GM19463 (cell line): ENCODE results near the gene COL23A1.

ENCODE experiments used
- ATAC-seq: cut with Tn5 transposase; IDR thresholded peaks from one replicate; pipeline ENCODE4 v1.9.1; 2021; ENCODE audit warnings: mild to moderate bottlenecking, moderate library complexity; ENCODE audit not compliant: unreplicated experiment

Gene COL23A1

DNA sequence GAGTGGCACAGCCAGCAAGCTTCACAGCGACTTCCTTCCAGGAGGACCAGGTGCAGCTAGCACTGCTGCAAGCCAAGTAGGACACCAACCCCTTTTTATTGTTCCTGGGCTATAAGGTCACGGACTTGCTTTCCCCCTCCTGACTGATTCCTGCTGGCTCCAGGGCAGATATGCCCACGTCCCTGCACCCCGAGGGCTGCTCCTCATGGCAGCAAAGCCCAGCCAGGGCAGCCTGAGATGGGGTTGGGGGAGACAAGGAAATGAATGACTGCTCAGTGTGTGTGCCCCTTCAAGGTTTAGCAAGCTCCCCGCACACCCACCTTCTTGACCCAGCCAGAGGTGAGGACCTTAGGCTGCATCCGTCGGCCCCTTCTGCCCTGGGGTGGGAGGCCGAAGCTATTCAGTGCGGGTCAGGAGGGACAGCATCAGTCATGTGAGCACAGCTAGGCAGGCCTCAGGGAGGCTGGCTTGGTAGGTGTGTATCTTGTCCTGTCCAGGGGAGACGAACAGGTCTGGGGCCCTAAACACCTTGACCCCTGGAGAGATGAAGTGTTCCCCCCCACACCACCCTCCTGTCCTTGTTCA is 221.4 kb downstream of the COL23A1 start:
- no peak for ATAC-seq

DNA sequence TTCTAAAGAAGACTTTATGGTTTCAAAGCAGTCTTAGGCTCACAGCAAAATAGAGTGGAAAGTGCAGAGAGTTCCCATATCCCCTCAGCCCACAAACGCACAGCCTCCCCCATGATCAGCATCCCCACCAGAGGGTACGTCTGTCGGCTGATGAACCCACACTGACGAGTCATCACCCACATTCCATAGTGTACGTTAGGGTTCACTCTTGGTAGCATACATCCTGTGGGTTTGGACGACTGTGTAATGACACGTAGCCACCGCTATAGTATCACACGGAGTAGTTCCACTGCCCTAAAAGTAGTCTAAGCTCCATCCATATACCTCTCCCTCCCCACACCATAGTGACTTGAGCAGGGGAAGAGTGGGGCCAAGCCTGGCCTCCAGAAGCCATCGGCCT is 221.9 kb downstream of the COL23A1 start:
- no peak for ATAC-seq

DNA sequence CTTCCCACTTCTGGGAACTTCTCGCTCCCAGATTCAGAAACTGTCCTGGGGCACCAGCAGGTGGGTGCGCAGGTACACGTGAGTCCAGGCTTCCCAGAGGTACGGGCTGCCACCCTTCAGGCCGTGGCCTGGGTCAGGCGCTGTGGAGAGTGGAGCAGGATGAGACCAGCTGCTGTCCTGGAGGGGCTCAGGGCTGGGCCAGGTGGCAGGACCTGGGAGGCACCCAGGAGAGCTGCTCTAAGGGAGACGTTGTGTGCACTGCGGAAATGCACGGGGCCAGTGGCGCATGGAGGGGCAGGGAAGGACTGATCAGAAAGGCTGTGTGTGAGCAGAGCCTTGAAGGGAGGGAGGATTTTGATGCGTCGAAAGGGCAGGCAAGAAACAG is 222.5 kb downstream of the COL23A1 start:
- ATAC-seq, result no peak

DNA sequence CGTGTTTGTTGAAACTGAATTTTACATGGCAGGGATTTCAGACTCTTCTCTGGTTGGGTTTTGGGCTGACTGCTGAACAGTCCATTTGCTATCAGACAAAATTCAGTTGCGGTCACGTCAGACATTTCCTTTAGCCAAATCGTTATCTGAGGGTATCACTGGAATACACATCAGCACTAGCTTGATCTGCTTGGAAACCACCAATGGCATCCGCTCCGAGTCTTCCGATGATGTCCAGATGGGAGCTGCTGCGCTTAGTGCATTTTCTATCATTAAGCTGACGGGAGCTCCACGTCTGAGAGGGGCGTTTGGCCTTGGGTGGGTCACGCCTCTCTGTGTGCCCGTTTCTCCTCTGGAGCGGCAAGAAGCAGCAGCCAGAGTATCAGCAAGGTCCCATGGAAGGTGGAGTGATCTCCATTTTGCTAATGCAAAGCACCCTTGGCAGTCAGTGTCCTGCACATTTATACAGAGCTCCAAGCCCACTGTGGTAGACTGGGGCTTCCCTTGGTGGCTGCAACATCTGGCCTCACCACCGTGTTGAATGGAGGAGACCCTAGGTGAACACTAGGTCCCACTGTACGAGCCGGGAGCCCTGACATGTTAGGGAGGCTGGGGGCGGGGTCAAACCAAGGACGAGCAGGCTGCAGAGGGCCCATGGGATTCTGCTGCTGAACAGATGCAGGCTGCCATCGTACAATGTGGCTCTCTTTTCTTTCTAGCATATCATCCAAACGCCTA is 223.0 kb downstream of the COL23A1 start:
- ATAC-seq, result no peak

DNA sequence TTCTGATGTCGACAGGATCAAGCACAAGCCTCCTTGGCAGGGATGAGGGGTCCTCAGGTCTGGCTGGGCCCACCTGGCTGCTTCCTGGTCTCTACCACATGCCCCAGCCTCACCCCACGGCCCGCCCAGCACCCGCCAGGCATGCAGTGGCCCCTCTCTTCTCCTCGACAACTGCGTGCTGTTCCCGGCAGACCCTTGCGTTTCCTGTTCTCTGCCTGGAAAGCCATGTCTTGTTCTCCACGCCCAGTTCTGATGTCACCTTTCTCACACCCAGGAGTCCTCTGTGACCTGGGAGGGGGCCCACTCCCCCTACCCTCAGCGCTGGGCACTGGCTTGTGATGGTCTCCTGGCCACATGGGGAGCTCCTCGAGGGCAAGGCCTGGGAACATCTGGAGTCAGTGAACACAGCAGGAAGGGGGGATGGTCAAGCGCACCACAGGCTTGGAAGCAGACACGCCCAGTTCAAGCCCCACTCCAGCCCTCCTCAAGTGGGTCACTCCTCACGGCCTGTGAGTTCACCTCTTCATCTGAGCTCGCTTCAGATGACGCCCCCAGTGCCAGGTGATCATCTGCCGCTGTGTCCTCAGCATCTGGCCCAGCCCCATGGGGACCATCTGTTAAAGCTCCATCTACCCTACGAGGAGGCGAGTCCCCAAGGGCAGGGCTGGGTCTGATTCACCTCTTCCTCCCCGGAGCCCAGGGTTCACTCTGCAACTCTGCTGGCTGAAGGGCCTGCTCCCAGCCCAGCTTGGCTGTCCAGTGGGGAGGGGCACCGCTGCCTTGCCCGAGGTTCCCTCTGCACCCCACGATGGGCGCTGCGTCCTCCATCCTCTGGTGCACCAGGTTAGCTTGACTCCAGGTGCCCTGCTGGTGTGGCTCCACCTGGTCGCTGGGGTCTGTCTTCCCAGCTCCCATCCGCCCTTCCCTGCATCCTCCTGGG is 224.4 kb downstream of the COL23A1 start:
- ATAC-seq, result no peak

DNA sequence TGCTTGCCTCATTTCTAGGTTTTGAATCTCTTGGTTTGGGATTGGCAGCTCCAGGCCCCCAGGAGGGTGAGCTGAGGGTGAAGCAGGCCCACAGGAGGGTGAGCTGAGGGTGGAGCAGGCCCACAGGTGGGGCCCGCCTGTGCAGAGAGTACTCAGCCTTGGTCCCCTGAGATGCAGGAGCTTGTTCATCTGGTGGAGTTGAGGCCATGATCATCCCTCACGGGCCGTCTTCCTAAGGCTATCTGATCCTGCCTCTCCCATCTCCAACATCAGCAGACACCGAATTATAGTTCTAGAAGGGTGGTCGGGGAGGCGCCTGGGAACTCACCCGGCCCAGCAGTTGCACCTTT is 225.9 kb downstream of the COL23A1 start:
- ATAC-seq, result no peak

DNA sequence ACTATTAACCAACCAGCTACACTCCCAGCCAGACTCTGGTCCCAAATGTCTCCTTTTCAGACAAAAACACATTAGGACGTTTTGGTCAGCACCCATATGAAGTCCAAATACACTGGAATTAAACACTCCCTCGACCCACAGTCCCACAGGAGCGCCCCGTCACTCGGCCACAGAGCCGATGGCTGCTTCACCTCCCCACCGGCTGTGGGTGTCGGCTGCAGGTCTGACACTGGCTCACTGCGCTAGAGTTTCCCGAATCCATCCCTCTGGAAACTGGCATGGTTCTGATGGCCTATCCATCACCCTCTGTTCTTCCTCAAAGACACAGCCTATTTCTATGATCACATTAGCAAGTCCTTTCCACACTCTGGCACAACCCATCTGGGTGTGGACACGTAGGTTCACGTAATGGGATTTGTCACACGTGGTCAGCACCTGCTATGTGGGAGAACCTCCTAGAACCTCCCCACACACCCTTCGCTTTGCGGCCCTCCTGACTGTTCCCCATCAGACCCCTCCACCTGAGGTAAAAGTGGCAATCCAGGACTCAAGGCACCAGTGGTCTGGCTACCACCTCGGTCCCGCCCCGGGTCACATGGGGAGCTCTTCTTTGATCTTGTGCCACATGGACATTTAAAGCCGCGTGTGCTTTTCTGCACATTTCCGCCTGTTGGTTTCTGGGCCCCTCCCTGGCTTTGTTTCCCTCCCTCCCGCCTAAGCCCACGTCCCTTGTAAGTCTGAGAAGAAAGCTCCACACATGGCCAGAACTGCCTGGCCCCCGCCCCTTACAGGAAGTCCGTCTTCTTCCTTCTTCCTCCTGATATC is 226.5 kb downstream of the COL23A1 start:
- ATAC-seq, result no peak

DNA sequence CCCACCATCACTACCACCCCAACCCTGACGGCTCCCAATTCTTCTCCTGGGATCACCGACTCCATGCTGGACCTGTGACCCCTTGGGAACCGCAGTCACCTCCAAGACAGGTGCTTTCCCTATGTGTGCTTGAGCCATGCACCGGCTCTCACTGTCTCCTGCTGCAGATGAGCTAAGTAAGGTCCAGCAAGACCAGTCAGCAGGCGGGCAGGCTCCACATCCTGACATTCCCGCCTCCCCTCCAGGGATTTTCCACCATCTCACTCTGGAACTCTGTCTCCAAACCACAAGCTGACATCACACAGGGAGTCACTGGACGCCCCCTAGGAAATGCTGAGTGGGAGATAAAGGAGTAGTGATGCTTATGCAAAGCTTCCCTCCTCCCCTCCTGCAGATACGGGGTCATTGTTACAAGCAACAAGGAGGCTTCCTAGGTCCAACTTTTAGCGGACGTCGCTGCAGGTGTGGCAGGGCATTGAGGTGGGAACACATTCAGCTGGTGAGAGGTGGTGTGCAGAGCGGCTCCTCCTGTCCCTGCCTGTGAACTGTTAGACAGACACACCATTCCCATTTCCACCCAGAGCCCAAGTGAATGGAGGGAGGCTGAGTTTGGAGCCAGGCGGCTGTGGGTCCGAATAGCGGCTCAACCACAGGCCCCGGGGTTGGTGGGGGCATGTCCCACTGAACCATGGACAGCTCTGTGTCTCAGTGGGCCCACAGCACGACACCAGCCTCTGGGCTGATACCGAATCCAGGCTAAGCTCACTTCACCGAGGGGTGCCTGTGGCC is 228.3 kb downstream of the COL23A1 start:
- ATAC-seq, result no peak

DNA sequence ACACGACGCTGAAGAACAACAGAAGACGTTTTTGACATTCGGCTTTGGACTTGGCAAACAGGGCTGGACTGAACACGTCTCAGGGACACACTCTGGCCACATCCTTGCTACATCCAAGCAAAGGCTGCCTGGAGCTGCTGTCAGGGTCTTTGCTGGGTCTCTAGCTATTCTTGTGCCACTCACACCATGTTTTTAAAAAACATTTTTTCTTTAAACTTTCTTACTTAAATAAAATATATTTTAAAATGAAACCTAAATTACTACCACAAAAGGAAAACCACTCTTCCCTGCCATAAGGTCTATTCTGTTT is 229.3 kb downstream of the COL23A1 start:
- ATAC-seq, result no peak

DNA sequence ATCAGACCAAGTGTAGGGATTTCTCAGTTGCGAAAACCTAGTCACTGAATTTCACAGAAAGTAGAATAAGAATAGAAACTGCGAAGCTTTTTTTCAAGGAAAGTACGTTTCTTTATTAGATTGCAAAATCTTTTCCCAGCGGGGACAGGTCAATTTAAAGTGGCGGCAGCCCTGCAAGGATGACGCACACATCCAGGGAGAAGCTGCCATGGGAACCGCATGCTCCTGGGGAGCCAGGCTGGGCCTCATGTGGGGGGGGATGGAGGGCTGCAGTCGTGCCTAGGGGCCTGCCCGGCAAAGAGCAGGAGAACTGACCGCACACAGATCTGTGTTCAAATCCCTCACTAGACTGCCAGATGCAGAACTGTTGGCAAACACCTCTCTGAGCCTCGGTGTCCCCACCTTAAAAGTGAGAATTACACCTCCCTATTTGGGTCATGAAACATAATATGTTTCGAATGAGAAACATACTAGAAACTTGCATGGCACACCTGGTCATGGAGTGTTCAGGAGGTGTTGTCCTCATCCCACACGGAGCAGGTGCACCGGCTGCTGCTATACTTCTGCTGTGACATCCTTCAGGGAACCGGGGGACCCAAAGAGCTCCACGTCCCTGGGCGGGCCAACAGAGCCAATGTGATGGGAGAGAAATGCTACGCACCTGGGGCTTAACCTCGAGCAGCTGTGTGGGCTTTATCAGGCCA is 229.8 kb downstream of the COL23A1 start:
- ATAC-seq, result no peak

DNA sequence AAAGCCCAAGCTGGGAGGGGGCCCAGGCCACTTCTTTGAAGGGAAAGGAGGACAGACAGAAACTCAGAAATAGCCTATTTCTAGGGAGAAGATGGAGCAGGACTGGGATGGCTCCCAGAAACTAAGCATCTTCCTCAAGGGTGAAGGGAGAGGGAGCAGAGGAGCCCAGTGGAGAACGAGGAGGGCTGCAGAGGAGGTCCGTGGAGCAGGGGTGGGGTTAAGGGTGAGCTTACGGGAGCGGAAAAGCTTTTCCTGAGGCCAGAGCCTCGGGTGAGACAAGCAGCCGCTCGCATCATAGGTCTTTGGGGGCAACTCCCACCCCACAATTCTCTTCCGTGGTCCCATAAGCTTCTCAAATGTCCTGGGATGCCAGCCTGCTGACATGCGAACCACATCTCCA is 230.5 kb downstream of the COL23A1 start:
- no peak for ATAC-seq

DNA sequence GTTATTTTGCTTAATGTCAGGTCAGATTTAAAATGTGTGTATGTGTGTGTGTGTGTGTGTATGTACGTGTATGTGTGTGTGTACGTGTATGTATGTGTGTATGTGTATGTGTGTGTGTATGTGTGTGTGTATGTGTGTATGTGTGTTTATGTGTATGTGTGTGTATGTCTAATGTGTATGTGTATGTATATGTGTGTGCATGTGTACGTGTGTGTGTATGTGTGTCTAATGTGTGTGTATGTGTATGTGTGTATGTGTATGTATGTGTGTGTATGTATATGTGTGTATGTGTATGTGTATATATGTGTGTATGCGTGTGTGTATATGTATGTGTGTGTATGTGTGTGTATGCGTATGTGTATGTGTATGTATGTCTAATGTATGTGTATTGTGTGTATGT is 232.5 kb downstream of the COL23A1 start:
- ATAC-seq, result no peak

DNA sequence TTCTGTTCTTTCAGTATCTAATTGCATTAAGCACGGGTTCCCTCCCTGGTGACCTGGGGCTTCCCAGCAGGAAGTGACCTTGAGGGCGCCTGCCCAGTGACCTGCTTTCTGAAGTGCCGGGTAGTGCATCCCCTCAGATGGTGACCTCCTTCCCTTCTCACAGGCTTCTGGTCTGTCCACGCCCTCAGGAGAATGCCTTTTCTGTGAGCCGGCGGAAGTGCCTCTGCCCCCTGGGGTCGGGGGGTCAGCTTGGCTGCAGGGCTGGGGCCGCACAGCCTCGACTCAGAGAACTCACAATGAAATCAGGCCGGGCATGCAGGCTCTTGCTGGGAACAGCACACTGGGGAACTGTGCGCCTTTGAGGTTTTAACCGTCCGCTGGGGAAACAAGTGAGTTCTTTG is 233.1 kb downstream of the COL23A1 start:
- no peak for ATAC-seq

DNA sequence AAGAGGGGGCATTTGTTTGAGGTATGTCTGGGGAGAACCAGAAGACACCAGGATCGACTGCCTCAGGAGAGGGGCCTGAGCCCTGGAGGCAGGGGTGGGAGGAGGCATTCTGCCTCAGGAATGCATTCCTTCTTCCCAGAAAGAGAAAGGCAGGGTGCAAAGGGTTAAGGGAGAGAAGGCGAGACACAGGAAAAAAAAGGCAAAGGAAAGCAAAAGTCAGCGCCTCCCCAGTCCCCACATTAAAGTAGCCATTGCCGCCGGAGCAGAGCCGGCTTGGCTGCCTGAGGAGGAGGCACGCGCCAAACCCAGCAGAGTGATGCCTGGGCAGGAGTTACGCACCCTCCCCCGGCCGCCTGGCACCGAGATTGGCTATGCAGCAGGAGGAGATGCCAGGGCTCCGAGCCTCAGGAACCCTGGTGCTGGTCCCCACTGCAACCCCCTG is 233.7 kb downstream of the COL23A1 start:
- ATAC-seq, result no peak

DNA sequence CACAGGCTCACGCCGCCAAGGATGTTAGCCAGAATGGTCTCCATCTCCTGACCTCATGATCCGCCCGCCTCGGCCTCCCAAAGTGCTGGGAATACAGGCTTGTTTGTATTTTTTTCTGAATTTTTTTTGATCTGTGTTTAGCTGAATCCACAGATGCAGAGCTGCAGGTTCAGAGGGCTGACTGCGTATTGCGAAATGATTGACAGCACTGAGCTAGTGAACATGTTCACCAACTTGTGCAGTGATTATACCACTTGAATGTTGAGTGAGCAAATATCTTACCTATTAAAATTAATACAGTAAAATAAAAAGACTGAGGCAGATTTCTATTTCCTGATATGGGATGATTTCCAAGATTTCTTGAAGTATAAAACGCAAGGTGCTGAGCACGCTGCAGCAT is 234.5 kb downstream of the COL23A1 start:
- no peak for ATAC-seq

DNA sequence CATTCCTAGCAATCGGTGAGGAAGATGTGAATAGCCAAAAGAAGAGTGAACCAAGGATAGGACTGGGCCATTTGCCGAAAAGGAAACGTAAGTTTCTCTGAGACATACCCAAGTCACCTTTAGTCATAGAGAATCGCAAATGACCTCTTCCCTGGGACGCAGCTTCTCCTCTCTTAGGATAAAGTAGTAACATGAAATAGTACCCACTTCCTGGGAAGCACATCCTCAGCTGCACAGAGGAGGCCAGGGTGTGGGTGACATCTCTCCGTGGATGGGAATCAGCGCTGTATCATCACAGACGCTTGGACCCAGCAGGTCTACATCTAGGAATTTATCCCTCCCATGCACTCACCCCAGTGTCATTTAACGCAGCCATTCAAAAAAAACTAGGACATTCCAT is 236.7 kb downstream of the COL23A1 start:
- ATAC-seq, result no peak

DNA sequence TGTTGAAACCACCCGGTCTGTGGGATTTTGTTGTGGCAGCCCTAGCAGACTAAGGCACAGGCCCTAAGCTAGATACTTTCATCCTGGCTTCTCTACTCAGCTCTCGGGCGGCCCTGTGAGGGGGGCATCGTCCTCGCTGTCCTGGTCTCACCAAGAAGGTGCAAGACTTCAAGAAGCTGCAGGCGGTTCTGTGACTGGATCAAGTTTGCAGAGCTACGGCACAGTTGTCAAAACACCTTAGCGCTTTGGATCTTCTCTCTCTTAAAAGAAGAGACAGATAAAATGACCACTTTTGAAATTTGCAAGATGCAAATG is 238.2 kb downstream of the COL23A1 start:
- ATAC-seq, result no peak

DNA sequence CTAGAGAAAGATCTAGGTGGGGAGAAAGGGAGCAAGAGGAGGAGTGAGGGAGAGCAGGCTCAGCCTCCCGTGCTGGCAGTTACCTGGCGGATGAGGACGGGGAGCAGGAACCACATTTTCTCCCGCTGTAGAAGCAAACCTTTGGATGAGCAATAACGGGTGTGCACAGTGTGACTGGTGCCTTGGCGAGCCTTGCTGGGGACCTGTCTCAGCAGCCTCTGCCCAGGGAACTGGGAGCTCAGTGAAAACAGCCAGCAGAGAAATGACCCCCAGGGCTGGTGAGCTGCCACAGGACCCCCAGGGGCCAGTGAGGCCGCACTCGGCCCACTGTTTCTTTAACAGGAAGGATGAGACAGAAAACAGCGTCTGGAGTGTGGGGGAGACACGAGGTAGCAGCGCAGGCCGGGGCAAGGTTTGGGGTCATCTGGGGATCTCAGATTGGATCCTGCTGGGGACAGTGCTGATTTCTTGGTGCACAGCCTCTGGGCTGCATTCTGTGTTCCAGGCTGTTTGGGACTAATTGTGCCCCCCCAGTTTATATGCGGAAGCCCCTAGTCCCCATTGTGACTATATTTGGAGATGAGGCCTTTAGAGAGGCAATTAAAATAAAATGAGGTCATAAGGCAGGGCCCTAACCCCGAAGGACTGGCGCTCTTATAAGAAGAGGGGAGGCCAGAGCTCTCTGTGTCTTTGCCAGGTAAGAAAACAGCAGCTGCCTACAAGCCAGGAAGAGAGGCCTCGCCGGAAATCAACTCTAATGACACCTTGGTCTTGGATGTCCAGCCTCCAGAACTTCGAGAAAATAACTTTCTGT is 238.8 kb downstream of the COL23A1 start:
- ATAC-seq, result no peak
